ENCODE results near the gene MGAT4C. TPM values are rescaled to one million over a fixed set of nuclear protein-coding genes. Genes with fewer than 3 reads are reported as not detected.

The MGAT4C gene
- not detected in 2 replicates for total RNA-seq

GRCh38 chr12:86256163-86256562 is at the start of gene MGAT4C:
Gene MGAT4C, minus strand, starts transcription at chr12:86256391.

